ENCODE data around the gene GRID1. TPM values are rescaled to one million over a fixed set of nuclear protein-coding genes. Genes with fewer than 3 reads are reported as not detected.

GRID1 gene
- polyA plus RNA-seq, 4 donors = 0.27 to 1.1 (median 0.40) TPM; not detected in 1

DNA sequence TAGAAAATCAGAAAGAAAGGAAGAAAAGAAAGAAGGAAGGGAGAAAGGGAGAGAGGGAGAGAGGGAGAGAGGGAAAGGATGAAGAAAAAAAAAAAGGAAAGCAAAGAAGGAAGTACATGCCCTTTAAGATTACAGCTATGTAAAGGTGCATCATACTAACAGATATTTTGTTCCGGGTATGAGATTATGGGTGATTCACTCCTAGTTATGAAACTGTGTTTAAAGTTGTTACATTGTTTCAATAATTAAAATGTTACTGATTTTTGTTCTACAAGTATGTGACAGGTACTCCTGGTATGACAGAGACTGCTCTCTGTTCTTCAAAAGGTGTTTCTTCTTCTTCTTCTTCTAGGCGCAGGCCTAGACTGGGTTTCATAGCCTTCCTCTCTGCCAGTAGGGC, 808.9 kb downstream of the GRID1 start:
- H3K4me3 ChIP-seq (ENCODE audit: low read depth in 1 of 3, low read length in 3 of 3) = no peak overlapping the region

GRCh38 chr10:85557077-85557476, 809.5 kb downstream of the GRID1 start:
- no peaks in the 10 kb centered on the region for H3K9me3 ChIP-seq (ENCODE audit: control insufficient read depth in 2 of 2, insufficient read depth in 1 of 2, low read depth in 1 of 2, low read length in 1 of 2)
- no peak overlapping the region for H3K4me3 ChIP-seq (ENCODE audit: low read depth in 1 of 3, low read length in 3 of 3)
- H3K27ac ChIP-seq (ENCODE audit: low read depth in 1 of 3, low read length in 2 of 3) = no peak overlapping the region
- no peak for DNase-seq
- WGBS, 3 donors = 79 to 85% (median 80%) methylated on average over 2 of the region's 2 CpGs
- no peak for FAIRE-seq
- no peaks in the 10 kb centered on the region for H3K36me3 ChIP-seq (ENCODE audit: control insufficient read depth in 3 of 3, insufficient read depth in 2 of 3, low read depth in 1 of 3, low read length in 3 of 3)
- no peaks in the 10 kb centered on the region for H3K27me3 ChIP-seq (ENCODE audit: control insufficient read depth in 3 of 3, insufficient read depth in 3 of 3, low read length in 3 of 3)
- no peaks in the 10 kb centered on the region for H3K4me1 ChIP-seq (ENCODE audit: control insufficient read depth in 3 of 3, insufficient read depth in 2 of 3, low read depth in 1 of 3, low read length in 2 of 3)

More for the DNA sequence above, 808.9 kb downstream of the GRID1 start:
- DNase-seq (no peak), FAIRE-seq (no peak)
- Histone ChIP-seq H3K9me3 (ENCODE audit: control insufficient read depth in 2 of 2, insufficient read depth in 1 of 2, low read depth in 1 of 2, low read length in 1 of 2) (no peaks in the 10 kb centered on the region), H3K27ac (ENCODE audit: low read depth in 1 of 3, low read length in 2 of 3) (no peak overlapping the region), H3K27me3 (ENCODE audit: control insufficient read depth in 3 of 3, insufficient read depth in 3 of 3, low read length in 3 of 3) (no peaks in the 10 kb centered on the region), H3K36me3 (ENCODE audit: control insufficient read depth in 3 of 3, insufficient read depth in 2 of 3, low read depth in 1 of 3, low read length in 3 of 3) (no peaks in the 10 kb centered on the region), H3K4me1 (ENCODE audit: control insufficient read depth in 3 of 3, insufficient read depth in 2 of 3, low read depth in 1 of 3, low read length in 2 of 3) (no peaks in the 10 kb centered on the region)
- 82 to 89% (median 86%) methylated on average over 2 of the region's 2 CpGs for WGBS, 3 donors

Other genes with a start within 250 kb of the GRID1 start
- 10 to 100 TPM; 15.7 to 35.5 (median 18.4) TPM for gene WAPL, start 155.0 kb upstream of the GRID1 start, polyA plus RNA-seq